Sigmoid colon (tissue), 3 donors: Measurements from ENCODE around the gene EEIG1.

Source experiments
- POLR2A ChIP-seq, 2 donors: fragments of 450-650 bp; IDR thresholded peaks; one replicate each; pipeline ENCODE4 v1.6.1; 2016; ENCODE audit warnings: antibody characterized with exemption in 2 of 2, mild to moderate bottlenecking in 2 of 2, moderate library complexity in 2 of 2
- TF ChIP-seq, protein P1 (sequence below), 4 experiments: fragments of 450-650 bp in 3 of 4; fragments of 200-600 bp in 1 of 4; IDR thresholded peaks; one replicate each; pipeline ENCODE4 v1.5.1; 2016 to 2019; ENCODE audit warnings: antibody characterized with exemption in 4 of 4, mild to moderate bottlenecking in 3 of 4, moderate library complexity in 2 of 4

DNA sequence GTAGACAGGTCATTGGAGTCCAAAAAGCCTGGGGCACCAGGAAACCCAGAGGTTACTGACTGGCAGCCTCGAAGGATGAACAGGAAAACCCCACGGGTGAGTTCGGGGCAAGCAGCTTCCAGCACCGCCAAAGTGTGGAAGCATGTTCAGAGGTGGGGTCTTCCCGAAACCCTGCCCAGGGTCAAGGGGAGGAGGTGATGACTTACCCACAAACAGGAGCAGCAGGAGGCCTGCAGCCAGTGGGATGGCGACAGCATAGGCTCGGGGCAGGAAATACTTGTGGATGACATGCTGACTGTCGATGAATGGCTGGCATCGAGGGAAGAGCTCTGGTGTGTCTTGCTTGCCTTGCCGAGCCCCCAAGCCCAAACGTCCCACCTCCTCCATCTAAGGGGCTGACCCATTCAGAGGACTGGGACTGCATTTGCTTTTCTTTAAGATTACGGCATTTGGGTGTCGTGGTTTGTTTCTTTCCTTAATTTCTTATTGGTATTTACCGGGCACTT, 44.4 kb downstream of the EEIG1 start:
- TF ChIP-seq, protein P1, sequence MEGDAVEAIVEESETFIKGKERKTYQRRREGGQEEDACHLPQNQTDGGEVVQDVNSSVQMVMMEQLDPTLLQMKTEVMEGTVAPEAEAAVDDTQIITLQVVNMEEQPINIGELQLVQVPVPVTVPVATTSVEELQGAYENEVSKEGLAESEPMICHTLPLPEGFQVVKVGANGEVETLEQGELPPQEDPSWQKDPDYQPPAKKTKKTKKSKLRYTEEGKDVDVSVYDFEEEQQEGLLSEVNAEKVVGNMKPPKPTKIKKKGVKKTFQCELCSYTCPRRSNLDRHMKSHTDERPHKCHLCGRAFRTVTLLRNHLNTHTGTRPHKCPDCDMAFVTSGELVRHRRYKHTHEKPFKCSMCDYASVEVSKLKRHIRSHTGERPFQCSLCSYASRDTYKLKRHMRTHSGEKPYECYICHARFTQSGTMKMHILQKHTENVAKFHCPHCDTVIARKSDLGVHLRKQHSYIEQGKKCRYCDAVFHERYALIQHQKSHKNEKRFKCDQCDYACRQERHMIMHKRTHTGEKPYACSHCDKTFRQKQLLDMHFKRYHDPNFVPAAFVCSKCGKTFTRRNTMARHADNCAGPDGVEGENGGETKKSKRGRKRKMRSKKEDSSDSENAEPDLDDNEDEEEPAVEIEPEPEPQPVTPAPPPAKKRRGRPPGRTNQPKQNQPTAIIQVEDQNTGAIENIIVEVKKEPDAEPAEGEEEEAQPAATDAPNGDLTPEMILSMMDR (IDR thresholded peaks at IDR 0.05): no peak
- no peak for TF ChIP-seq POLR2A (IDR thresholded peaks at IDR 0.05)
